ENCODE data around the gene SDS. TPM values are rescaled to one million over a fixed set of nuclear protein-coding genes. Genes with fewer than 3 reads are reported as not detected.

Gene SDS
- total and polyA plus RNA-seq, 4 donors = 0.65 to 433 (median 77.9) TPM

- Histone ChIP-seq H3K4me1 (ENCODE audit: control insufficient read depth in 4 of 4, insufficient read depth in 4 of 4, low read length in 3 of 4) (peaks cover 0 to 2% (median 0%) of the 10 kb centered on the region in 4 donors), H3K27ac (ENCODE audit: low read depth in 1 of 2, low read length in 2 of 2) (no peak overlapping the region), H3K9me3 (ENCODE audit: control insufficient read depth in 4 of 4, low read length in 3 of 4) (no peaks in the 10 kb centered on the region), H3K36me3 (ENCODE audit: control insufficient read depth in 4 of 4, insufficient read depth in 3 of 4, low read depth in 1 of 4, low read length in 3 of 4) (peaks cover 0 to 35% (median 9%) of the 10 kb centered on the region in 4 donors), H3K27me3 (ENCODE audit: control insufficient read depth in 4 of 4, insufficient read depth in 4 of 4, low read length in 3 of 4) (no peaks in the 10 kb centered on the region), H3K9ac (ENCODE audit: low read depth in 1 of 2, low read length in 2 of 2) (no peak overlapping the region), H3K4me3 (ENCODE audit: low read depth in 1 of 3, low read length in 3 of 3) (no peak overlapping the region)
- no peak for DNase-seq (ENCODE audit: low spot score)
- no peak for TF ChIP-seq YY1 (IDR thresholded peaks at IDR 0.05)
- no peak for TF ChIP-seq GABPA (IDR thresholded peaks at IDR 0.05 in 1 of 2, conservative IDR thresholded peaks at IDR 0.05 in 1 of 2)
- TF ChIP-seq SP1 (IDR thresholded peaks at IDR 0.05) = no peak
- no peak for TF ChIP-seq JUND (IDR thresholded peaks at IDR 0.05)
- TF ChIP-seq FOXA1 (IDR thresholded peaks at IDR 0.05) = no peak
- no peak for TF ChIP-seq RAD21 (IDR thresholded peaks at IDR 0.05)
- TF ChIP-seq HNF4A (conservative IDR thresholded peaks at IDR 0.05) = no peak
- TF ChIP-seq, protein P1, sequence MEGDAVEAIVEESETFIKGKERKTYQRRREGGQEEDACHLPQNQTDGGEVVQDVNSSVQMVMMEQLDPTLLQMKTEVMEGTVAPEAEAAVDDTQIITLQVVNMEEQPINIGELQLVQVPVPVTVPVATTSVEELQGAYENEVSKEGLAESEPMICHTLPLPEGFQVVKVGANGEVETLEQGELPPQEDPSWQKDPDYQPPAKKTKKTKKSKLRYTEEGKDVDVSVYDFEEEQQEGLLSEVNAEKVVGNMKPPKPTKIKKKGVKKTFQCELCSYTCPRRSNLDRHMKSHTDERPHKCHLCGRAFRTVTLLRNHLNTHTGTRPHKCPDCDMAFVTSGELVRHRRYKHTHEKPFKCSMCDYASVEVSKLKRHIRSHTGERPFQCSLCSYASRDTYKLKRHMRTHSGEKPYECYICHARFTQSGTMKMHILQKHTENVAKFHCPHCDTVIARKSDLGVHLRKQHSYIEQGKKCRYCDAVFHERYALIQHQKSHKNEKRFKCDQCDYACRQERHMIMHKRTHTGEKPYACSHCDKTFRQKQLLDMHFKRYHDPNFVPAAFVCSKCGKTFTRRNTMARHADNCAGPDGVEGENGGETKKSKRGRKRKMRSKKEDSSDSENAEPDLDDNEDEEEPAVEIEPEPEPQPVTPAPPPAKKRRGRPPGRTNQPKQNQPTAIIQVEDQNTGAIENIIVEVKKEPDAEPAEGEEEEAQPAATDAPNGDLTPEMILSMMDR (IDR thresholded peaks at IDR 0.05; ENCODE audit: low read depth, low read length, missing input control) = no peak
- no peak for TF ChIP-seq REST (IDR thresholded peaks at IDR 0.05)
- no peak for TF ChIP-seq ATF3 (IDR thresholded peaks at IDR 0.05)
- TF ChIP-seq EGR1 (IDR thresholded peaks at IDR 0.05; ENCODE audit: low read depth in 2 of 2) = no peak
- no peak for TF ChIP-seq HNF4G (IDR thresholded peaks at IDR 0.05)
- 93% methylated on average over 14 of the region's 14 CpGs for WGBS
These were observed 15.3 kb downstream of the SDS start for GRCh38 chr12:113388351-113388750.

DNA sequence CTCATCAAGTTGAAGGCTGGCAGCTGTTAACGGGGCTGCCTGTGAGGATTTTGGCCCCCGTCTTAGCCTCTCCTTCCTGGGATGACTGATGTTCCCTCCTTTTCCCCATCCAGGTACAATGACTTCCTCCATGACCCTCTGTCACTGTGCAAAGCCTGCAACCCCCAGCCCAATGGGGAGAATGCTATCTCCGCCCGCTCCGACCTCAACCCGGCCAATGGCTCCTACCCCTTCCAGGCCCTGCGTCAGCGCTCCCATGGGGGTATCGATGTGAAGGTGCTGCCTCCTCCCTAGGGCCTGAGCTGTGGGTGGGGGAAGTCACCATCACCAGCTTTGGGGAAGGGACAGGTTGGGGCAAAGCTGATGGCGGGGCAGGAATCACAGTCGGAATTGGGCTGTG is 16.1 kb downstream of the SDS start:
- H3K27ac ChIP-seq (ENCODE audit: low read depth in 1 of 2, low read length in 2 of 2) = no peak overlapping the region
- H3K4me1 ChIP-seq (ENCODE audit: control insufficient read depth in 4 of 4, insufficient read depth in 4 of 4, low read length in 3 of 4) = peaks cover 0 to 2% (median 0%) of the 10 kb centered on the region in 4 donors
- WGBS = 94% methylated on average over 11 of the region's 11 CpGs
- no peak for TF ChIP-seq HNF4A (conservative IDR thresholded peaks at IDR 0.05)
- TF ChIP-seq NR2F2 (IDR thresholded peaks at IDR 0.05) = no peak
- no peak for TF ChIP-seq JUND (IDR thresholded peaks at IDR 0.05)
- no peak for TF ChIP-seq SP1 (IDR thresholded peaks at IDR 0.05)
- no peak for TF ChIP-seq REST (IDR thresholded peaks at IDR 0.05)
- TF ChIP-seq ATF3 (IDR thresholded peaks at IDR 0.05) = no peak
- no peak for TF ChIP-seq RAD21 (IDR thresholded peaks at IDR 0.05)
- TF ChIP-seq HNF4G (IDR thresholded peaks at IDR 0.05) = no peak
- TF ChIP-seq, protein P2, sequence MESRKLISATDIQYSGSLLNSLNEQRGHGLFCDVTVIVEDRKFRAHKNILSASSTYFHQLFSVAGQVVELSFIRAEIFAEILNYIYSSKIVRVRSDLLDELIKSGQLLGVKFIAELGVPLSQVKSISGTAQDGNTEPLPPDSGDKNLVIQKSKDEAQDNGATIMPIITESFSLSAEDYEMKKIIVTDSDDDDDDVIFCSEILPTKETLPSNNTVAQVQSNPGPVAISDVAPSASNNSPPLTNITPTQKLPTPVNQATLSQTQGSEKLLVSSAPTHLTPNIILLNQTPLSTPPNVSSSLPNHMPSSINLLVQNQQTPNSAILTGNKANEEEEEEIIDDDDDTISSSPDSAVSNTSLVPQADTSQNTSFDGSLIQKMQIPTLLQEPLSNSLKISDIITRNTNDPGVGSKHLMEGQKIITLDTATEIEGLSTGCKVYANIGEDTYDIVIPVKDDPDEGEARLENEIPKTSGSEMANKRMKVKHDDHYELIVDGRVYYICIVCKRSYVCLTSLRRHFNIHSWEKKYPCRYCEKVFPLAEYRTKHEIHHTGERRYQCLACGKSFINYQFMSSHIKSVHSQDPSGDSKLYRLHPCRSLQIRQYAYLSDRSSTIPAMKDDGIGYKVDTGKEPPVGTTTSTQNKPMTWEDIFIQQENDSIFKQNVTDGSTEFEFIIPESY (IDR thresholded peaks at IDR 0.05) = no peak
- no peak for TF ChIP-seq GABPA (IDR thresholded peaks at IDR 0.05 in 1 of 2, conservative IDR thresholded peaks at IDR 0.05 in 1 of 2)
- no peak for TF ChIP-seq MAX (IDR thresholded peaks at IDR 0.05)
- no peak for TF ChIP-seq FOXA2 (IDR thresholded peaks at IDR 0.05)
- no peak for TF ChIP-seq YY1 (IDR thresholded peaks at IDR 0.05)
- DNase-seq (ENCODE audit: low spot score) = no peak
- no peak overlapping the region for H3K4me3 ChIP-seq (ENCODE audit: low read depth in 1 of 3, low read length in 3 of 3)
- H3K9ac ChIP-seq (ENCODE audit: low read depth in 1 of 2, low read length in 2 of 2) = no peak overlapping the region
- H3K9me3 ChIP-seq (ENCODE audit: control insufficient read depth in 4 of 4, low read length in 3 of 4) = no peaks in the 10 kb centered on the region
- H3K36me3 ChIP-seq (ENCODE audit: control insufficient read depth in 4 of 4, insufficient read depth in 3 of 4, low read depth in 1 of 4, low read length in 3 of 4) = peaks cover 0 to 34% (median 11%) of the 10 kb centered on the region in 4 donors
- H3K27me3 ChIP-seq (ENCODE audit: control insufficient read depth in 4 of 4, insufficient read depth in 4 of 4, low read length in 3 of 4) = no peaks in the 10 kb centered on the region
